Measurements from ENCODE around the gene LSM14A. TPM values are rescaled to one million over a fixed set of nuclear protein-coding genes. Genes with fewer than 3 reads are reported as not detected.

LSM14A gene
- total RNA-seq, 1 experiment from 2014 or later = 199 TPM

- H4K8ac ChIP-seq (replicated peaks; ENCODE audit: insufficient read length, low read depth, low read length) = no peak overlapping the region
- no peak for DNase-seq
- no peak overlapping the region for H3K56ac ChIP-seq (ENCODE audit: insufficient read length, low read depth, low read length)
- no peak overlapping the region for H3K4me2 ChIP-seq (ENCODE audit: insufficient read depth, insufficient read length, low read length)
- H2BK5ac ChIP-seq (ENCODE audit: insufficient read length, low read length) = no peak overlapping the region
- no peak overlapping the region for H3T11ph ChIP-seq (ENCODE audit: low read length)
- H3K27me3 ChIP-seq (ENCODE audit: insufficient read depth, low read length) = no peaks in the 10 kb centered on the region
- H3K9ac ChIP-seq (ENCODE audit: extremely low read depth, insufficient read length, low read length) = no peak overlapping the region
- no peak overlapping the region for H4K91ac ChIP-seq (ENCODE audit: insufficient read length, low read depth, low read length)
- no CpG with 5 or more reads among the region's 3 CpGs for WGBS (ENCODE audit: extremely low coverage, insufficient read length, low lambda C conversion rate)
- H3K27me3 Mint-ChIP-seq (ENCODE audit: low read depth) = no peaks in the 10 kb centered on the region
- no peaks in the 10 kb centered on the region for H3K79me1 ChIP-seq (ENCODE audit: insufficient read depth, low read depth, low read length, poor library complexity, severe bottlenecking)
- no peaks in the 10 kb centered on the region for H3K23me2 ChIP-seq (ENCODE audit: insufficient read length, low read depth, low read length, poor library complexity, severe bottlenecking)
- no peak overlapping the region for H2BK12ac ChIP-seq (ENCODE audit: insufficient read length, low read depth, low read length)
- no peak overlapping the region for H4K5ac ChIP-seq (ENCODE audit: insufficient read length, low read depth, low read length)
- no peak overlapping the region for H2BK15ac ChIP-seq (ENCODE audit: low read depth, low read length)
- H2AK5ac ChIP-seq (ENCODE audit: insufficient read length, low read length) = no peak overlapping the region
- H2AFZ ChIP-seq (ENCODE audit: low read length) = no peak overlapping the region
- no peaks in the 10 kb centered on the region for H3K4me1 ChIP-seq (ENCODE audit: insufficient read depth, low read length)
- H3K23ac ChIP-seq (ENCODE audit: insufficient read length, low read depth, low read length) = no peak overlapping the region
- H3K36me3 Mint-ChIP-seq (ENCODE audit: insufficient read depth in 1 of 3, low read depth in 3 of 3) = peaks cover 30 to 67% (median 57%) of the 10 kb centered on the region in 3 experiments
- H3K9me3 Mint-ChIP-seq = no peaks in the 10 kb centered on the region
- no peak overlapping the region for H2BK120ac ChIP-seq (ENCODE audit: low read depth, low read length, poor library complexity, severe bottlenecking)
- no peak overlapping the region for H3K14ac ChIP-seq (ENCODE audit: insufficient read depth, low read length)
- TF ChIP-seq, protein P1, sequence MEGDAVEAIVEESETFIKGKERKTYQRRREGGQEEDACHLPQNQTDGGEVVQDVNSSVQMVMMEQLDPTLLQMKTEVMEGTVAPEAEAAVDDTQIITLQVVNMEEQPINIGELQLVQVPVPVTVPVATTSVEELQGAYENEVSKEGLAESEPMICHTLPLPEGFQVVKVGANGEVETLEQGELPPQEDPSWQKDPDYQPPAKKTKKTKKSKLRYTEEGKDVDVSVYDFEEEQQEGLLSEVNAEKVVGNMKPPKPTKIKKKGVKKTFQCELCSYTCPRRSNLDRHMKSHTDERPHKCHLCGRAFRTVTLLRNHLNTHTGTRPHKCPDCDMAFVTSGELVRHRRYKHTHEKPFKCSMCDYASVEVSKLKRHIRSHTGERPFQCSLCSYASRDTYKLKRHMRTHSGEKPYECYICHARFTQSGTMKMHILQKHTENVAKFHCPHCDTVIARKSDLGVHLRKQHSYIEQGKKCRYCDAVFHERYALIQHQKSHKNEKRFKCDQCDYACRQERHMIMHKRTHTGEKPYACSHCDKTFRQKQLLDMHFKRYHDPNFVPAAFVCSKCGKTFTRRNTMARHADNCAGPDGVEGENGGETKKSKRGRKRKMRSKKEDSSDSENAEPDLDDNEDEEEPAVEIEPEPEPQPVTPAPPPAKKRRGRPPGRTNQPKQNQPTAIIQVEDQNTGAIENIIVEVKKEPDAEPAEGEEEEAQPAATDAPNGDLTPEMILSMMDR (conservative IDR thresholded peaks at IDR 0.05) = no peak
- no peak overlapping the region for H3K4me3 Mint-ChIP-seq
- no peak overlapping the region for H2BK20ac ChIP-seq (ENCODE audit: low read depth, low read length, poor library complexity, severe bottlenecking)
- no peak overlapping the region for H3K18ac ChIP-seq (ENCODE audit: insufficient read length, low read depth, low read length)
- H3K27ac ChIP-seq (ENCODE audit: insufficient read length, low read depth, low read length) = no peak overlapping the region
- H3K27ac Mint-ChIP-seq = 0 out of 7 replicates have a peak overlapping the region, but pooled peaks of 1 of the 3 experiments have one; percentile 35
- H3K9me3 ChIP-seq (ENCODE audit: control insufficient read depth, low read depth, low read length) = no peaks in the 10 kb centered on the region
- no peaks in the 10 kb centered on the region for H4K20me1 ChIP-seq (ENCODE audit: control insufficient read depth, insufficient read depth, insufficient read length)
- H3K4me1 Mint-ChIP-seq = no peaks in the 10 kb centered on the region
- no peak overlapping the region for H3K4ac ChIP-seq (ENCODE audit: low read depth, low read length)
- H3K79me2 ChIP-seq (ENCODE audit: insufficient read depth, low read length) = no peaks in the 10 kb centered on the region
Observed at GRCh38 chr19:34215006-34215665, 42.8 kb downstream of the LSM14A start.

Data from H9 (cell line).